GM18508 (cell line): ENCODE measurements around the gene RGS3.

Experiments
- ATAC-seq: cut with Tn5 transposase; IDR thresholded peaks from one replicate; pipeline ENCODE4 v1.9.1; 2021; ENCODE audit warnings: moderate number of reproducible peaks; ENCODE audit not compliant: insufficient read depth, unreplicated experiment

The RGS3 gene

GRCh38 chr9:113593682-113594281 is 130.3 kb downstream of the RGS3 start:
- ATAC-seq: no peak

- no peak for ATAC-seq
Observed at GRCh38 chr9:113594484-113595299, 131.2 kb downstream of the RGS3 start.

GRCh38 chr9:113596616-113597320 is 133.2 kb downstream of the RGS3 start:
- ATAC-seq: no peak

GRCh38 chr9:113597390-113598241 is 134.1 kb downstream of the RGS3 start:
- no peak for ATAC-seq

GRCh38 chr9:113598451-113598850 is 134.9 kb downstream of the RGS3 start:
- no peak for ATAC-seq

GRCh38 chr9:113598883-113599282 is 135.4 kb downstream of the RGS3 start:
- ATAC-seq: no peak

GRCh38 chr9:113599646-113600022 is 136.1 kb downstream of the RGS3 start:
- no peak for ATAC-seq

GRCh38 chr9:113600023-113600823 is 136.7 kb downstream of the RGS3 start:
- ATAC-seq: no peak

GRCh38 chr9:113600871-113601614 is 137.5 kb downstream of the RGS3 start:
- ATAC-seq: no peak

GRCh38 chr9:113601656-113602055 is 138.1 kb downstream of the RGS3 start:
- no peak for ATAC-seq

- no peak for ATAC-seq
Observed at GRCh38 chr9:113602126-113603047, 138.9 kb downstream of the RGS3 start.

GRCh38 chr9:113603048-113603375 is 139.5 kb downstream of the RGS3 start:
- no peak for ATAC-seq

- no peak for ATAC-seq
Observed at GRCh38 chr9:113603773-113604172, 140.2 kb downstream of the RGS3 start.

- ATAC-seq: no peak
Observed at GRCh38 chr9:113604393-113604792, 140.9 kb downstream of the RGS3 start.

- no peak for ATAC-seq
Observed at GRCh38 chr9:113606510-113606909, 143.0 kb downstream of the RGS3 start.

GRCh38 chr9:113608082-113608685 is 144.7 kb downstream of the RGS3 start:
- ATAC-seq: no peak

- ATAC-seq: no peak
Observed at GRCh38 chr9:113609562-113610318, 146.2 kb downstream of the RGS3 start.
